ENCODE measurements around the gene CTSE. TPM values are rescaled to one million over a fixed set of nuclear protein-coding genes. Genes with fewer than 3 reads are reported as not detected.

The CTSE gene
- total and polyA plus RNA-seq, 2 of the 13 experiments (the other 11 are each of a cell fraction or from before 2014, with no cell fraction given) = 0.50 to 0.69 TPM

DNA sequence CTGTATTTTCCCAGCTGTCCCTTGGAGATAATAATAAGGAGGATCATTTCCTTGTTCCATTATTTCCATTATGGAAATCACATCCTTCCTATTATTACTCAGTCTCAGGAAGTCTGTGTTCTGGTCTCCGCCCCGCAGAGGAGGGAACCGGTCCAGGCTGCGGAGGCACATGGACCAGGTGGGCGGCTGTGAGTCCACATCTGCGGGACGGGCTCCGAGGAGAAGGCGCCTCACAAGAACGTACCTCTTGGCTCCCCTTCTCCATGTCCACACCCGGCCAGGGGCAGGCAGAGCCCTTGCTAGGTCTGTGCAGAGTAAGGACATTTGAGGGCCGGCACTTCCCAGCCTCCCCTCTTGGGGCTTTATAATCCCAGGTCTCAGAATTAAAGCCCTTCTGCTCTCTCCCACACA, 35.1 kb downstream of the CTSE start:
- no peaks in the 10 kb centered on the region for H3K79me2 ChIP-seq (ENCODE audit: insufficient read depth, low read length)
- ATAC-seq = no peak
- H2AFZ ChIP-seq (ENCODE audit: low read length) = no peak overlapping the region
- intact Hi-C loops (cut with micrococcal nuclease; ENCODE audit: unreplicated experiment) (no loop called here), in situ Hi-C loops (cut with HindIII; ENCODE audit: extremely low pct_ligation_motif_present, low pct_unique_long_range_greater_than_20kb) (no loop called here)
- CTCF ChIA-PET (ENCODE audit: low intra/inter-chr PET ratio, low total read pairs) = no interaction called here
- H4K20me1 ChIP-seq (ENCODE audit: insufficient read depth, low read length) = no peaks in the 10 kb centered on the region
- peaks cover 12% of the 10 kb centered on the region for H3K4me1 ChIP-seq (ENCODE audit: insufficient read depth, low read length)
- H3K36me3 ChIP-seq (replicated peaks in 1 of 2; ENCODE audit: control insufficient read depth in 1 of 2, insufficient read depth in 2 of 2, low read length in 2 of 2) = no peaks in the 10 kb centered on the region
- 59% methylated on average over 11 of the region's 12 CpGs for WGBS (ENCODE audit: low lambda C conversion rate)
- peaks cover 0 to 9% of the 10 kb centered on the region in 2 experiments; a peak in 2 of 5 replicates for H3K27me3 ChIP-seq (ENCODE audit: control insufficient read depth in 1 of 2, insufficient read depth in 2 of 2, low read length in 2 of 2)
- TF ChIP-seq ZBTB26 (CRISPR knock-in tag; IDR thresholded peaks at IDR 0.05; ENCODE audit: borderline replicate concordance) (no peak), HDAC1 (CRISPR knock-in tag; IDR thresholded peaks at IDR 0.05) (no peak), ZNF747 (CRISPR knock-in tag; IDR thresholded peaks at IDR 0.05; ENCODE audit: borderline replicate concordance) (no peak), ZNF274 (CRISPR knock-in tag; IDR thresholded peaks at IDR 0.05) (no peak), RFX1 (IDR thresholded peaks at IDR 0.05) (no peak), ZFP37 (CRISPR knock-in tag; IDR thresholded peaks at IDR 0.05; ENCODE audit: borderline replicate concordance) (no peak), MLLT10 (CRISPR knock-in tag; IDR thresholded peaks at IDR 0.05) (no peak), ETS1 (CRISPR knock-in tag; IDR thresholded peaks at IDR 0.05) (no peak), CTCF (CRISPR knock-in tag; IDR thresholded peaks at IDR 0.05) (no peak), ZGPAT (CRISPR knock-in tag; IDR thresholded peaks at IDR 0.05) (no peak), ZNF530 (CRISPR knock-in tag; IDR thresholded peaks at IDR 0.05; ENCODE audit: low read depth) (no peak), RARG (CRISPR knock-in tag; IDR thresholded peaks at IDR 0.05; ENCODE audit: low read depth) (no peak)
- TF ChIP-seq, protein P1, sequence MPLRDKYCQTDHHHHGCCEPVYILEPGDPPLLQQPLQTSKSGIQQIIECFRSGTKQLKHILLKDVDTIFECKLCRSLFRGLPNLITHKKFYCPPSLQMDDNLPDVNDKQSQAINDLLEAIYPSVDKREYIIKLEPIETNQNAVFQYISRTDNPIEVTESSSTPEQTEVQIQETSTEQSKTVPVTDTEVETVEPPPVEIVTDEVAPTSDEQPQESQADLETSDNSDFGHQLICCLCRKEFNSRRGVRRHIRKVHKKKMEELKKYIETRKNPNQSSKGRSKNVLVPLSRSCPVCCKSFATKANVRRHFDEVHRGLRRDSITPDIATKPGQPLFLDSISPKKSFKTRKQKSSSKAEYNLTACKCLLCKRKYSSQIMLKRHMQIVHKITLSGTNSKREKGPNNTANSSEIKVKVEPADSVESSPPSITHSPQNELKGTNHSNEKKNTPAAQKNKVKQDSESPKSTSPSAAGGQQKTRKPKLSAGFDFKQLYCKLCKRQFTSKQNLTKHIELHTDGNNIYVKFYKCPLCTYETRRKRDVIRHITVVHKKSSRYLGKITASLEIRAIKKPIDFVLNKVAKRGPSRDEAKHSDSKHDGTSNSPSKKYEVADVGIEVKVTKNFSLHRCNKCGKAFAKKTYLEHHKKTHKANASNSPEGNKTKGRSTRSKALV (CRISPR knock-in tag; IDR thresholded peaks at IDR 0.05) = no peak
- no peaks in the 10 kb centered on the region for H3K9me3 ChIP-seq (ENCODE audit: low read length)
- BruUV-seq (replicated peaks) = no TSS peak
- DNase-seq (ENCODE audit: low spot score) = no peak
- H3K4me2 ChIP-seq (ENCODE audit: low read depth, low read length) = no peak overlapping the region
- POLR2A ChIA-PET = no interaction called here
- H3K9ac ChIP-seq (ENCODE audit: insufficient read depth, low read depth, low read length) = no peak overlapping the region
- no peak overlapping the region for H3K27ac ChIP-seq (ENCODE audit: extremely low read length, insufficient read depth, low read length)
- H3K4me3 ChIP-seq (replicated peaks in 1 of 3; ENCODE audit: insufficient read depth in 1 of 3, low read depth in 2 of 3, low read length in 3 of 3) = no peak overlapping the region
- no peak for FAIRE-seq

Data from HepG2 (cell line).